Spleen (tissue), 11 donors: ENCODE measurements around the gene SLC47A2. TPM values are rescaled to one million over a fixed set of nuclear protein-coding genes. Genes with fewer than 3 reads are reported as not detected.

Experiments
- DNase-seq: peaks from one replicate; pipeline ENCODE4 v3.0.0-alpha.2; 2020
- H3K27ac ChIP-seq, 8 donors: fragments of 200-600 bp; sonication (generic) in 7 of 8; 1 replicate in 4 of 8; 2 replicates in 4 of 8; pipeline versions ENCODE4 v1.5.0 to v1.8.0; 2016 to 2021; ENCODE audit warnings: inconsistent platforms in 4 of 8, mild to moderate bottlenecking in 4 of 8, moderate library complexity in 1 of 8
- H3K27me3 ChIP-seq, 7 donors: fragments of 200-600 bp; sonication (generic) in 6 of 7; replicated peaks in 1 of 7; 1 replicate in 4 of 7; 2 replicates in 3 of 7; pipeline versions ENCODE4 v1.5.0 to v1.8.0; 2016 to 2021; ENCODE audit warnings: inconsistent platforms in 3 of 7, mild to moderate bottlenecking in 1 of 7
- H3K36me3 ChIP-seq, 6 donors: fragments of 200-600 bp; sonication (generic) in 5 of 6; 1 replicate in 4 of 6; 2 replicates in 2 of 6; pipeline versions ENCODE4 v1.5.0 to v1.8.0; 2016 to 2021; ENCODE audit warnings: inconsistent platforms in 2 of 6
- H3K4me1 ChIP-seq, 6 donors: fragments of 200-600 bp; sonication (generic) in 5 of 6; 1 replicate in 3 of 6; 2 replicates in 3 of 6; pipeline versions ENCODE4 v1.5.0 to v1.8.0; 2016 to 2021; ENCODE audit warnings: inconsistent platforms in 3 of 6
- H3K4me3 ChIP-seq, 8 donors: fragments of 200-600 bp; sonication (generic) in 7 of 8; 1 replicate in 4 of 8; 2 replicates in 4 of 8; pipeline versions ENCODE4 v1.5.0 to v1.8.0; 2016 to 2021; ENCODE audit warnings: inconsistent platforms in 4 of 8, mild to moderate bottlenecking in 4 of 8, moderate library complexity in 2 of 8
- H3K9me3 ChIP-seq, 8 donors: fragments of 200-600 bp; sonication (generic) in 7 of 8; 1 replicate in 4 of 8; 2 replicates in 4 of 8; pipeline versions ENCODE4 v1.5.0 to v1.8.0; 2016 to 2021; ENCODE audit warnings: inconsistent platforms in 4 of 8
- CTCF ChIP-seq, 11 experiments: fragments of 200-600 bp in 7 of 11; fragments of 450-650 bp in 4 of 11; sonication (generic) in 4 of 11; IDR thresholded peaks in 8 of 11; conservative IDR thresholded peaks in 3 of 11; 1 replicate in 7 of 11; 2 replicates in 4 of 11; pipeline versions ENCODE4 v1.4.0 to v1.8.0; 2016 to 2021; ENCODE audit warnings: antibody characterized with exemption in 11 of 11, inconsistent platforms in 4 of 11, mild to moderate bottlenecking in 1 of 11
- POLR2A ChIP-seq, 3 donors: fragments of 450-650 bp; IDR thresholded peaks; one replicate each; pipeline ENCODE4 v1.5.1; 2017; ENCODE audit warnings: antibody characterized with exemption in 3 of 3, mild to moderate bottlenecking in 1 of 3
- POLR2AphosphoS5 ChIP-seq, 3 donors: sonication (generic); formaldehyde crosslinking; IDR thresholded peaks; one replicate each; pipeline ENCODE4 v1.5.1; 2017; ENCODE audit warnings: antibody characterized with exemption in 3 of 3
- WGBS, 5 donors: extraction: QIAGEN DNeasy Blood & Tissue Kit in 3 of 5; methylation state at CpG; one replicate each; pipeline versions ENCODE4 v1.1.5 to v1.1.7; 2013 to 2018; 5-methylcytosine and 5-hydroxymethylcytosine counted together
- intact Hi-C: fragments of 100-400 bp; cut with DNase I; formaldehyde crosslinking; loops from one replicate; pipeline ENCODE4 v1.15.0; 2023; ENCODE audit warnings: low total_unique reads
- polyA plus RNA-seq, 3 donors: library from polyadenylated mRNA; stranded (reverse); fragments of 200-250 nt; gene quantifications; one replicate each; pipeline ENCODE4 v1.2.1, GENCODE V29; 2013
- total RNA-seq, 7 donors: library from RNA; depleted of rRNA in 3 of 7; stranded (reverse); fragments of >200 nt in 3 of 7; fragmentation: NEBNext Ultra II Directional in 4 of 7; extraction: Animal tissue kit (Norgen Biotek cat#: 25700) in 4 of 7; gene quantifications; one replicate each; pipeline versions ENCODE4 v1.1.0 to v1.2.1, GENCODE V29; 2016 to 2021
- donor health status: healthy with polysubstance abuse.
- donor health status: DM: no; HTN: no; CAD: no; lungs with moderate emphysema.
- donor health status: DM: no; HTN: no; CAD: no.
- donor health status: Bipolar disorder and iron deficiency.
- donor health status: healthy.
- donor health status: DM: no; HTN: no; CAD: no.
- donor health status: DM: yes; HTN: yes; CAD: no.

Gene SLC47A2
- total and polyA plus RNA-seq, 10 donors, result 0.03 TPM; not detected in 9

- no peak overlapping the region for H3K4me3 ChIP-seq
- DNase-seq, result no peak
- peaks cover 7 to 17% (median 14%) of the 10 kb centered on the region in 6 donors for H3K4me1 ChIP-seq
- H3K27ac ChIP-seq, result no peak overlapping the region
- intact Hi-C loops, result no loop called here
- H3K9me3 ChIP-seq, result no peaks in the 10 kb centered on the region
- no peak for TF ChIP-seq POLR2A (IDR thresholded peaks at IDR 0.05)
- TF ChIP-seq POLR2AphosphoS5 (IDR thresholded peaks at IDR 0.05), result no peak
- TF ChIP-seq CTCF (IDR thresholded peaks at IDR 0.05 in 8 of 11, conservative IDR thresholded peaks at IDR 0.05 in 3 of 11), result no peak
- 90 to 97% (median 95%) methylated on average over 6 to 10 of the region's 10 CpGs for WGBS, 5 donors
- H3K27me3 ChIP-seq, result peaks cover 0 to 16% (median 0%) of the 10 kb centered on the region in 7 donors
- H3K36me3 ChIP-seq, result no peaks in the 10 kb centered on the region
Measured at GRCh38 chr17:19742495-19742894, 26.1 kb upstream of the SLC47A2 start.

- Histone ChIP-seq H3K27ac (no peak overlapping the region), H3K4me1 (peaks cover 7 to 17% (median 14%) of the 10 kb centered on the region in 6 donors), H3K27me3 (peaks cover 0 to 12% (median 0%) of the 10 kb centered on the region in 7 donors), H3K36me3 (no peaks in the 10 kb centered on the region), H3K9me3 (no peaks in the 10 kb centered on the region), H3K4me3 (no peak overlapping the region)
- intact Hi-C loops, result no loop called here
- no peak for DNase-seq
- no peak for TF ChIP-seq POLR2A (IDR thresholded peaks at IDR 0.05)
- no peak for TF ChIP-seq CTCF (IDR thresholded peaks at IDR 0.05 in 8 of 11, conservative IDR thresholded peaks at IDR 0.05 in 3 of 11)
- no peak for TF ChIP-seq POLR2AphosphoS5 (IDR thresholded peaks at IDR 0.05)
- 72 to 93% (median 87%) methylated on average over 13 to 14 of the region's 14 CpGs for WGBS, 5 donors
Measured at GRCh38 chr17:19741832-19742457, 25.6 kb upstream of the SLC47A2 start.

GRCh38 chr17:19740933-19741332 is 24.5 kb upstream of the SLC47A2 start:
- no peaks in the 10 kb centered on the region for H3K36me3 ChIP-seq
- H3K9me3 ChIP-seq, result no peaks in the 10 kb centered on the region
- intact Hi-C loops, result no loop called here
- DNase-seq, result no peak
- H3K27ac ChIP-seq, result no peak overlapping the region
- peaks cover 0 to 12% (median 0%) of the 10 kb centered on the region in 7 donors for H3K27me3 ChIP-seq
- H3K4me3 ChIP-seq, result no peak overlapping the region
- H3K4me1 ChIP-seq, result peaks cover 7 to 20% (median 16%) of the 10 kb centered on the region in 6 donors
- WGBS, 5 donors, result 85 to 89% (median 86%) methylated on average over 7 of the region's 7 CpGs
- TF ChIP-seq POLR2A (IDR thresholded peaks at IDR 0.05) (no peak), CTCF (IDR thresholded peaks at IDR 0.05 in 8 of 11, conservative IDR thresholded peaks at IDR 0.05 in 3 of 11) (no peak), POLR2AphosphoS5 (IDR thresholded peaks at IDR 0.05) (no peak)

- no peaks in the 10 kb centered on the region for H3K9me3 ChIP-seq
- no peaks in the 10 kb centered on the region for H3K36me3 ChIP-seq
- intact Hi-C loops, result no loop called here
- peaks cover 0 to 1% (median 0%) of the 10 kb centered on the region in 7 donors for H3K27me3 ChIP-seq
- no peak overlapping the region for H3K27ac ChIP-seq
- 86 to 93% (median 90%) methylated on average over 11 to 26 of the region's 26 CpGs for WGBS, 5 donors
- H3K4me1 ChIP-seq, result peaks cover 3 to 11% (median 5%) of the 10 kb centered on the region in 6 donors
- no peak for DNase-seq
- no peak overlapping the region for H3K4me3 ChIP-seq
- no peak for TF ChIP-seq POLR2A (IDR thresholded peaks at IDR 0.05)
- TF ChIP-seq POLR2AphosphoS5 (IDR thresholded peaks at IDR 0.05), result no peak
- TF ChIP-seq CTCF (IDR thresholded peaks at IDR 0.05 in 8 of 11, conservative IDR thresholded peaks at IDR 0.05 in 3 of 11), result no peak
Measured at GRCh38 chr17:19739241-19740201, 23.1 kb upstream of the SLC47A2 start.
